Measurements from ENCODE around the gene KCTD10.

Gene KCTD10

DNA sequence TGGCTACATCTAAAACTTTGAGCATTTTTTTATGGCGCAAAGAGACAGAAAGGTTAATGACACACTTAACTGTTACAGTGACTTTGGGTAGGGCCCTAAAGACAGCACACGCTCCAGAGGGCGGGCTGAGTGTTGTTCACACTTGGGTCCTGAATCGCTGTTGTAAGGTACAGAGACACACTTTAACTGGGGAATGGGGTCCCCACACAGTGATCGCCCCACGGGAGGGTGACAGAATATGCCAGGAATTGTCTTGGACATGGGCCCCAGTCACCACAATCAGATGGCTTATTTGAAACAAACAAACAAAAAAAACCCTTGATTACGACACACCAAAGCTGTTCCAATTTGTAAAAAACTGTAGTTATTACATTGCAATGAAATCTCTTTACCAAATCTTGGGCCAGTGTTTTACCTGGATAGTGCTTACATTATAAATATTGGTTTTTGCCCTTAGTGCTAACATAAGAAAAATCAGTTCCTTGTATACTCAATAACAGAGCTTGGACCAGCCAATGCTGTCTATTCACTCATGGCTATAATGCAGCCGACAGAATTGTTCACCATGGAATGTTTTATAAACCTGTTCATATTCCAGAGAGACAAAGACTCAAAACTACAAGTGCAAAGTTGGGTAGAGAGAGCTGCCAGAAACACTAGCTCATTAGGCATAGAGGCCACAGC, 28.3 kb downstream of the KCTD10 start:
- Histone ChIP-seq H3K4me3 (replicated peaks; ENCODE audit: insufficient read depth, low read length) (no peak overlapping the region), H3K27ac (replicated peaks) (no peak overlapping the region)
- TF ChIP-seq POLR2AphosphoS5 (IDR thresholded peaks at IDR 0.05; ENCODE audit: low read depth): no peak
- TF ChIP-seq SPI1 (IDR thresholded peaks at IDR 0.05; ENCODE audit: borderline replicate concordance, low read depth): no peak
- TF ChIP-seq GABPA (IDR thresholded peaks at IDR 0.05; ENCODE audit: low read depth): no peak
- TF ChIP-seq, protein P1, sequence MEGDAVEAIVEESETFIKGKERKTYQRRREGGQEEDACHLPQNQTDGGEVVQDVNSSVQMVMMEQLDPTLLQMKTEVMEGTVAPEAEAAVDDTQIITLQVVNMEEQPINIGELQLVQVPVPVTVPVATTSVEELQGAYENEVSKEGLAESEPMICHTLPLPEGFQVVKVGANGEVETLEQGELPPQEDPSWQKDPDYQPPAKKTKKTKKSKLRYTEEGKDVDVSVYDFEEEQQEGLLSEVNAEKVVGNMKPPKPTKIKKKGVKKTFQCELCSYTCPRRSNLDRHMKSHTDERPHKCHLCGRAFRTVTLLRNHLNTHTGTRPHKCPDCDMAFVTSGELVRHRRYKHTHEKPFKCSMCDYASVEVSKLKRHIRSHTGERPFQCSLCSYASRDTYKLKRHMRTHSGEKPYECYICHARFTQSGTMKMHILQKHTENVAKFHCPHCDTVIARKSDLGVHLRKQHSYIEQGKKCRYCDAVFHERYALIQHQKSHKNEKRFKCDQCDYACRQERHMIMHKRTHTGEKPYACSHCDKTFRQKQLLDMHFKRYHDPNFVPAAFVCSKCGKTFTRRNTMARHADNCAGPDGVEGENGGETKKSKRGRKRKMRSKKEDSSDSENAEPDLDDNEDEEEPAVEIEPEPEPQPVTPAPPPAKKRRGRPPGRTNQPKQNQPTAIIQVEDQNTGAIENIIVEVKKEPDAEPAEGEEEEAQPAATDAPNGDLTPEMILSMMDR (IDR thresholded peaks at IDR 0.05; ENCODE audit: insufficient read depth, low read length): no peak
- TF ChIP-seq, protein P2, sequence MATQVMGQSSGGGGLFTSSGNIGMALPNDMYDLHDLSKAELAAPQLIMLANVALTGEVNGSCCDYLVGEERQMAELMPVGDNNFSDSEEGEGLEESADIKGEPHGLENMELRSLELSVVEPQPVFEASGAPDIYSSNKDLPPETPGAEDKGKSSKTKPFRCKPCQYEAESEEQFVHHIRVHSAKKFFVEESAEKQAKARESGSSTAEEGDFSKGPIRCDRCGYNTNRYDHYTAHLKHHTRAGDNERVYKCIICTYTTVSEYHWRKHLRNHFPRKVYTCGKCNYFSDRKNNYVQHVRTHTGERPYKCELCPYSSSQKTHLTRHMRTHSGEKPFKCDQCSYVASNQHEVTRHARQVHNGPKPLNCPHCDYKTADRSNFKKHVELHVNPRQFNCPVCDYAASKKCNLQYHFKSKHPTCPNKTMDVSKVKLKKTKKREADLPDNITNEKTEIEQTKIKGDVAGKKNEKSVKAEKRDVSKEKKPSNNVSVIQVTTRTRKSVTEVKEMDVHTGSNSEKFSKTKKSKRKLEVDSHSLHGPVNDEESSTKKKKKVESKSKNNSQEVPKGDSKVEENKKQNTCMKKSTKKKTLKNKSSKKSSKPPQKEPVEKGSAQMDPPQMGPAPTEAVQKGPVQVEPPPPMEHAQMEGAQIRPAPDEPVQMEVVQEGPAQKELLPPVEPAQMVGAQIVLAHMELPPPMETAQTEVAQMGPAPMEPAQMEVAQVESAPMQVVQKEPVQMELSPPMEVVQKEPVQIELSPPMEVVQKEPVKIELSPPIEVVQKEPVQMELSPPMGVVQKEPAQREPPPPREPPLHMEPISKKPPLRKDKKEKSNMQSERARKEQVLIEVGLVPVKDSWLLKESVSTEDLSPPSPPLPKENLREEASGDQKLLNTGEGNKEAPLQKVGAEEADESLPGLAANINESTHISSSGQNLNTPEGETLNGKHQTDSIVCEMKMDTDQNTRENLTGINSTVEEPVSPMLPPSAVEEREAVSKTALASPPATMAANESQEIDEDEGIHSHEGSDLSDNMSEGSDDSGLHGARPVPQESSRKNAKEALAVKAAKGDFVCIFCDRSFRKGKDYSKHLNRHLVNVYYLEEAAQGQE (IDR thresholded peaks at IDR 0.05; ENCODE audit: insufficient replicate concordance, low read depth): no peak

DNA sequence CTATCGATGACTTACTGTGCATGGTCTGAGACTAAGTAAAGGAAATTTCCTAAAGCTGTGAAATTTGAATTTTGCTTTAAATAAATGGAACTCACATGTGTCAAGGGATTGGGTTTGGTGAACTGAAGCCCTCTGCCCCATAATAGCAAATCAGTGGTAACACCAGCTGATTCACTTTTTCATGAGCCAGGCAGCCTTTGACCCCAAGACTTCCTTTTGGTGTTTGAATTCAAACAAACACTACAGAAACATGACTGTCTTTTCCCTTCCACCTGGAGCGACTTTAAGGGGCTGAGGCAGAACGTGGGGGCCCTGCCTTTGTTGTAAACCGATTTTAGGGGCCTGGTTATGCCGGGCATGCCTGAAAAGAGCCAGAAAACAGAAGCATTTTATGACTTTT, 28.8 kb downstream of the KCTD10 start:
- Histone ChIP-seq H3K4me3 (replicated peaks; ENCODE audit: insufficient read depth, low read length) (no peak overlapping the region), H3K27ac (replicated peaks) (no peak overlapping the region), H3K27me3 (ENCODE audit: insufficient read depth, poor library complexity, severe bottlenecking) (no peaks in the 10 kb centered on the region)
- DNase-seq (ENCODE audit: low read depth in 1 of 2, low spot score in 1 of 2): no peak
- TF ChIP-seq, protein P1 (IDR thresholded peaks at IDR 0.05; ENCODE audit: insufficient read depth, low read length): no peak
- TF ChIP-seq, protein P2 (IDR thresholded peaks at IDR 0.05; ENCODE audit: insufficient replicate concordance, low read depth): no peak
- no peak for TF ChIP-seq SPI1 (IDR thresholded peaks at IDR 0.05; ENCODE audit: borderline replicate concordance, low read depth)

More for the DNA sequence above, 28.3 kb downstream of the KCTD10 start:
- no peak for DNase-seq (ENCODE audit: low read depth in 1 of 2, low spot score in 1 of 2)
- no peaks in the 10 kb centered on the region for H3K27me3 ChIP-seq (ENCODE audit: insufficient read depth, poor library complexity, severe bottlenecking)

DNA sequence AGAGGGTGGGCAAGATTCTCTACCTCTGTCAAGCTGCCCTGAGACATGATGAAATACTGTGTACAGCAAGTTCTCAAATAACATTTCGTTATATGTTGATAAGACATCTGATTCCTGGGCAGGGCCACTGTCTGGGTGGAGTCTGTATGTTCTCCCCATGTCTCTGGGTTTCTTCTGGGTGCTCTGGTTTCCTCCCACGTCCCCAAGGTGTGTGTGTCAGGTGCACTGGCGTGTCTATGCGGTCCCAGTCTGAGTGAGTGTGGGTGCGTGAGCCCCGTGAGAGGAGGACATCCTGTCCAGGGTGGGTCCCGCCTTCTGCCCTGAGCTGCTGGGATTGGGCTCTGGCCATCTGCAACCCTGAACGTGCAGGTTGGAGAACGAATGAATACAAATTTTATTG, 29.6 kb downstream of the KCTD10 start:
- TF ChIP-seq, protein P2 (IDR thresholded peaks at IDR 0.05; ENCODE audit: insufficient replicate concordance, low read depth): no peak
- no peak for TF ChIP-seq GABPA (IDR thresholded peaks at IDR 0.05; ENCODE audit: low read depth)
- TF ChIP-seq, protein P1 (IDR thresholded peaks at IDR 0.05; ENCODE audit: insufficient read depth, low read length): no peak
- no peak for TF ChIP-seq SPI1 (IDR thresholded peaks at IDR 0.05; ENCODE audit: borderline replicate concordance, low read depth)
- no peak for TF ChIP-seq POLR2AphosphoS5 (IDR thresholded peaks at IDR 0.05; ENCODE audit: low read depth)
- DNase-seq (ENCODE audit: low read depth in 1 of 2, low spot score in 1 of 2): no peak
- no peak overlapping the region for H3K27ac ChIP-seq (replicated peaks)
- H3K27me3 ChIP-seq (ENCODE audit: insufficient read depth, poor library complexity, severe bottlenecking): no peaks in the 10 kb centered on the region
- H3K4me3 ChIP-seq (replicated peaks; ENCODE audit: insufficient read depth, low read length): no peak overlapping the region

All from HL-60 (cell line).